Measurements from ENCODE around the gene ASB18.

Gene ASB18

DNA sequence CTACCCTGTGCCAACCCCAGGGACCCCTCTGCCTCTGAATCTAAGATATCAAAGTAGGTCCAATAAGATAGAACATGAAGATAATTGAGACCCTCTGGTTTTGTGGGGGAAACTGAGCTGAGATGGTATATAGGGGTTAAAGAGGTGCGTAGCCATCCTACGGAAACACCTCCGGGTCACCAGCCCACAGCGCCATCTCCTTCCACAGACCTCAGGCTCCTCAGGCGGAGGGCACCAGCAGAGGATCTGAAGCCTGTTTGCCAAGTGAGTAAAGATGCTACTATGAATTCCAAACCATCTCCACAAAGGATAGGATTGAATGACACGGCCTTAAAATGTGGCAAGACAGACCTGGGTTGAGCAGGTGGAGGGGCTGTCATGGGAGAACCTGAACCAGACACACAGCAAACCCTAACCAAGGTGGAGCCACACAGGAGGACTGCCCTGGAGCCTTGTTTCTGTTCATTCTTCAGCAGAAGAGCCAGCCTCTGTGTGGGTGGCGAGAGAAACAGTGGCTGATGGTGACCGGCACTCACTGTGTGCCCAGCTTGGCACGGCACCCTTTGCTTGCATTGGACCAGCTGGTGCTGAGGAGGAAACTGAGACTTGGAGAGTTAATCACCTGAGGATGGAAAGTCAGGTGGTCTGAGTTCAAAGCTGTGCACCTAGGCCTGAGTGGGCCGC lies 106.2 kb downstream of the ASB18 start:
- no peak for DNase-seq (ENCODE audit: low read depth)
- no peak overlapping the region for H3K4me3 ChIP-seq (ENCODE audit: low read depth, low read length)

DNA sequence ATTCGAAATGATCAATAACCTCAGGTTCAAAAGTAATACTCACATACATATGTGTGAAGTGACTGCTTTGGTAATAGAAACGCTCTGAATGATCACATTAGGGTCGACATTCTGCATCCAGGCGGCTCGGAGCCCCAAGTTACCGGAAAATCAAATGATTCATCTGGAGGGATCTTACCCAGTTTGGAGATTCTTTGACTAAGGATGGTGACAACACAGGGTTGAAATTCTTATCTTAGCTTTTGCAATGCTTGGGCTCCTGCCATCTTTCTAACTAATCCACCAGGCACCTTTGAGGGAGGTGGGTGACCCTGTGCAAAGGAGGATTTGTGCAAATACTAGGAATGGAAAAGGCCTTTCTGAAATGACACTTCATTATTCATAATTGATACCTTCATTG lies 106.8 kb downstream of the ASB18 start:
- no peak overlapping the region for H3K4me3 ChIP-seq (ENCODE audit: low read depth, low read length)
- DNase-seq (ENCODE audit: low read depth), result no peak

DNA sequence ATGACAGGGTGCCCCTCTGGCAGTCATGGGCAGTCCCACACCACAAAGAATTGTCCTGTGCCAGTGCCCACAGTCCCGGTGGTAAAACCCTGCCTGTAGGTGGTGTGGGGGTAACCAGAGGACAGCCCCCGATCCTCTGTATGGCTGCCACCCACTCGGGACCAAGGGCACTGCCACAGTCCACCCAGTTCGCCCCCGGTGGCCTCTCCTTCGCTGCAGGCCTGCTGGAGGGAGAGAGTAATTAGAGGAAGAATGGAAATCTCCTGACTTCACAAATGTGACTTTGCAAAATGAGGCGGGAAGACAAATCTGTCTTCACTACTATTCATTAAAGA lies 107.4 kb downstream of the ASB18 start:
- H3K4me3 ChIP-seq (ENCODE audit: low read depth, low read length), result no peak overlapping the region
- no peak for DNase-seq (ENCODE audit: low read depth)

DNA sequence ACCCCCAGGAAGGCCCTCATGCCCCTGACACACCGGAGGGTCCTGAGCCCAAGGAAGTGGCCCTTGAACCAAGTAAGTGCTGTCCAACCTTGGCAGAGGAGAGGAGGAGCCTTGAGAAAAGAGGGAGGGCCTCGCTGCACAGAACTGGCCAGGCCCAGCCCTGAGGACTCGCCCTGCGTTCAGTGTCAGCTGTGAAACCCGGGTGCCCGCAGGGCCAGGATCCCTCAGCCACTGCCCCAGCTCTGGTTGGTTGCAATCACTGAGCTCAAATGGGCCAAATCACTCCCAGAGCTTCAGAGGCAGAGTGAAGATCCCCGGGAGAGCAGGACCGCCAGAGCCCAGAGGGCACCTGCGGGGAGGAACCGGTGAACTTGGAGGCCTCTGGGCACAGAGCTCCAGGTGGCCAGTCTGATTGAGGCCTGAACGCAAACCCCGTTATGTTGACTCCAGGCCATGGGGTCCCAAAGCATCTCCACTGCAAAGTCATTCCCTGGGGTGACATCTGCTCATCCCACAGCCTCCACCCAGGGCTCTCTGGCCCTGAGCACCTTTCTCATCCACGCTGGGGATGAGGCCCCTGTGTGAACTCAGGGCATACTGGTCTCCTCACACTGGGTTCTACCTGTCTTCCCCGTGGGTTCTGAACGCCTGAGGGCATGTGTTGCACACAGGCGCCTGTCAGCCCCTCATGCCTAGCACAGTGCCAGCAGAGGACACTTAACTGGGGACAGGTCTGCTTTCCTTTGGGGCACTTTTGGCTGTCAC lies 107.9 kb downstream of the ASB18 start:
- no peak for DNase-seq (ENCODE audit: low read depth)
- no peak overlapping the region for H3K4me3 ChIP-seq (ENCODE audit: low read depth, low read length)

DNA sequence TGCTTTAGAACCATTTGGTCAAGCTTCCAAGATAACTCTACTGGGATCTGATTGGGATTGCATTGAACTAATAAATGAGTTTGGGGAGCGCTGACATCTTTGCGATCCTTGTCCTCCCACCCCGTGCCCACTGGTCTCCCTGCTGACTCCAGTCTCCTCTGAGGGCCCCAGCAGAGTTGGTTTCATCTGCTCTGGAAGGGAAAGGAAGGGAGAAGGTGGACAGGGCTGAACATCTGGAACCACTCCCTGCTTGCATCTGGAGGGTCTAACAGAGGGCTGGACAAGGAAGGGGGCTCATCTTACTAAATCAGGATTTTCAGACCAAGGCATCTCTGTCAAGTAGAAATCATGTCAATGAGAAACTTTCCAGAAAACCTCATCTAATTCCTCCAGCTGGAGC lies 108.8 kb downstream of the ASB18 start:
- no peak for DNase-seq (ENCODE audit: low read depth)
- no peak overlapping the region for H3K4me3 ChIP-seq (ENCODE audit: low read depth, low read length)

DNA sequence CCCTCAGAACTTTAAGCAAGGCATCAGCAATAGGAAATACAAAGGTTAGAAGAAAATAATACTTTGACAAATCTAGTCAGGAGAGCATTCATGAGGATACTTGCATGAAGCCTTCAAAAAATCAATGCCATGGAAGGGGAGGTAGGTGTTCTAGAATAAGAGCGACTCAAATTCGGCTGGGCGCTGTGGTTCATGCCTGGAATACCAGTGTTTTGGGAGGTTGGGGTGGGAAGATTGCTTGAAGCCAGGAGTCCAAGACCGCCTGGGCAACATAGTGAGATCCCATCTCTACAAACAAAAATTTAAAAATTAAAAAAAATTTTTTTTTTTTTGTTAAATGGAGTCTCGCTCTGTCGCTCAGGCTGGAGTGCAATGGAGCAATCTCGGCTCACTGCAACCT lies 117.8 kb downstream of the ASB18 start:
- no peak for DNase-seq (ENCODE audit: low read depth)
- no peak overlapping the region for H3K4me3 ChIP-seq (ENCODE audit: low read depth, low read length)

DNA sequence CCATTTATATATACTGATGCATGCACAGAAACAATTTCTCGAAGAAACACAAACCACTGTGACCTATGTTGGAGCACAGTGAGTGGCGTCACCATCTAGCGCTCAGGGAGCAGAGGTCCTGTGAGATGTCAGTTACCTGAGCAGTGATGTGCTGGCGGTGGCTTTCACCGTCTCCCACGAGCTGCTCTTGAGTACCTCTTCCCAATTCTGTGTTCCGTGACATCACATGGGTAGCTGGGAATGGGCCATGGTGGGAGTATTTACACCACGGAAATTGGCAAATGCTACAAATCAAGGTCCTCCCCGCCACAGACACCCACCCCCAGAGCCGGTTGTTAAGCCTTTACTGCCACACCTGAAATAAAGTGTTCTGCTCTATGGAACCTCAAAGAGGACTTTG lies 120.4 kb downstream of the ASB18 start:
- DNase-seq (ENCODE audit: low read depth), result no peak

More for the DNA sequence above, 120.4 kb downstream of the ASB18 start:
- H3K4me3 ChIP-seq (ENCODE audit: low read depth, low read length), result no peak overlapping the region
